H9 (cell line): Measurements from ENCODE around the gene UGT2B11. TPM values are rescaled to one million over a fixed set of nuclear protein-coding genes. Genes with fewer than 3 reads are reported as not detected.
"Not testable (repeated sequence)": the region's sequence is repeated elsewhere in the genome, so short reads cannot be mapped to it uniquely, and the experiment has no call there.

Source experiments
- DNase-seq: peaks from one replicate; pipeline ENCODE4 v3.0.0-alpha.2; 2017
- H2AFZ ChIP-seq: one replicate; pipeline ENCODE4 v1.6.1; 2013; ENCODE audit warnings: mild to moderate bottlenecking, low read length, control low read depth, moderate library complexity
- H2AK5ac ChIP-seq: 2 replicates; pipeline ENCODE4 v1.6.1; 2013; ENCODE audit warnings: low read length, control low read depth, mixed read lengths; ENCODE audit not compliant: insufficient read length
- H2BK120ac ChIP-seq: one replicate; pipeline ENCODE4 v1.6.1; 2013; ENCODE audit warnings: low read depth, mild to moderate bottlenecking, low read length, control low read depth, inconsistent platforms; ENCODE audit not compliant: poor library complexity, severe bottlenecking
- H2BK12ac ChIP-seq: 2 replicates; pipeline ENCODE4 v1.6.1; 2013; ENCODE audit warnings: low read length, control low read depth, mixed read lengths, low read depth; ENCODE audit not compliant: insufficient read length
- H2BK15ac ChIP-seq: 2 replicates; pipeline ENCODE4 v1.6.1; 2013; ENCODE audit warnings: low read depth, low read length, control low read depth
- H2BK20ac ChIP-seq: one replicate; pipeline ENCODE4 v1.6.1; 2013; ENCODE audit warnings: low read depth, mild to moderate bottlenecking, low read length, control low read depth, inconsistent platforms; ENCODE audit not compliant: poor library complexity, severe bottlenecking
- H2BK5ac ChIP-seq: 2 replicates; pipeline ENCODE4 v1.6.1; 2013; ENCODE audit warnings: low read length, control low read depth, mixed read lengths; ENCODE audit not compliant: insufficient read length
- H3K14ac ChIP-seq: 2 replicates; pipeline ENCODE4 v1.6.1; 2013; ENCODE audit warnings: low read length, control low read depth; ENCODE audit not compliant: insufficient read depth
- H3K18ac ChIP-seq: 2 replicates; pipeline ENCODE4 v1.6.1; 2013; ENCODE audit warnings: low read depth, mild to moderate bottlenecking, mixed read lengths, low read length, control low read depth; ENCODE audit not compliant: insufficient read length
- H3K23ac ChIP-seq: 2 replicates; pipeline ENCODE4 v1.6.1; 2013; ENCODE audit warnings: low read length, control low read depth, mixed read lengths, low read depth; ENCODE audit not compliant: insufficient read length
- H3K23me2 ChIP-seq: 2 replicates; pipeline ENCODE4 v1.6.1; 2013; ENCODE audit warnings: low read depth, mild to moderate bottlenecking, mixed read lengths, low read length, control low read depth; ENCODE audit not compliant: insufficient read length, poor library complexity, severe bottlenecking
- H3K27ac ChIP-seq: 2 replicates; pipeline ENCODE4 v1.5.1; 2013; ENCODE audit warnings: low read length, control low read depth, mixed read lengths, low read depth; ENCODE audit not compliant: insufficient read length
- H3K27me3 ChIP-seq: 2 replicates; pipeline ENCODE4 v1.6.1; 2013; ENCODE audit warnings: low read length, control low read depth, inconsistent platforms; ENCODE audit not compliant: insufficient read depth
- H3K4ac ChIP-seq: 2 replicates; pipeline ENCODE4 v1.6.1; 2013; ENCODE audit warnings: low read depth, mild to moderate bottlenecking, control low read depth, inconsistent platforms, low read length, moderate library complexity
- H3K4me1 ChIP-seq: 2 replicates; pipeline ENCODE4 v1.6.1; 2013; ENCODE audit warnings: low read length, control low read depth, inconsistent platforms; ENCODE audit not compliant: insufficient read depth
- H3K4me2 ChIP-seq: 2 replicates; pipeline ENCODE4 v1.6.1; 2013; ENCODE audit warnings: low read length, control low read depth, mixed read lengths; ENCODE audit not compliant: insufficient read length, insufficient read depth
- H3K56ac ChIP-seq: 2 replicates; pipeline ENCODE4 v1.6.1; 2013; ENCODE audit warnings: low read depth, mild to moderate bottlenecking, mixed read lengths, low read length, control low read depth; ENCODE audit not compliant: insufficient read length
- H3K79me1 ChIP-seq: 2 replicates; pipeline ENCODE4 v1.6.1; 2013; ENCODE audit warnings: low read depth, mild to moderate bottlenecking, moderate library complexity, low read length, control low read depth, inconsistent platforms; ENCODE audit not compliant: insufficient read depth, poor library complexity, severe bottlenecking
- H3K79me2 ChIP-seq: 2 replicates; pipeline ENCODE4 v1.6.1; 2013; ENCODE audit warnings: low read length, control low read depth, inconsistent platforms; ENCODE audit not compliant: insufficient read depth
- H3K9ac ChIP-seq: 2 replicates; pipeline ENCODE4 v1.6.1; 2013; ENCODE audit warnings: low read length, control low read depth, mixed read lengths; ENCODE audit not compliant: insufficient read length; ENCODE audit errors: extremely low read depth
- H3K9me3 ChIP-seq: one replicate; pipeline ENCODE4 v1.6.1; 2013; ENCODE audit warnings: low read depth, low read length, inconsistent platforms; ENCODE audit not compliant: control insufficient read depth
- H3T11ph ChIP-seq: one replicate; pipeline ENCODE4 v1.6.1; 2013; ENCODE audit warnings: mild to moderate bottlenecking, low read length, control low read depth, inconsistent platforms
- H4K20me1 ChIP-seq: one replicate; pipeline ENCODE4 v1.6.1; 2013; ENCODE audit not compliant: control insufficient read depth, insufficient read length, insufficient read depth
- H4K5ac ChIP-seq: 2 replicates; pipeline ENCODE4 v1.6.1; 2013; ENCODE audit warnings: low read depth, mild to moderate bottlenecking, mixed read lengths, low read length, control low read depth; ENCODE audit not compliant: insufficient read length
- H4K8ac ChIP-seq: replicated peaks from 2 replicates; pipeline ENCODE4 v1.6.1; 2013; ENCODE audit warnings: low read length, control low read depth, mixed read lengths, low read depth; ENCODE audit not compliant: insufficient read length
- H4K91ac ChIP-seq: 2 replicates; pipeline ENCODE4 v1.6.1; 2013; ENCODE audit warnings: low read depth, mild to moderate bottlenecking, moderate library complexity, mixed read lengths, low read length, control low read depth; ENCODE audit not compliant: insufficient read length
- H3K27ac Mint-ChIP-seq, 3 experiments: 2 replicates in 2 of 3; 3 replicates in 1 of 3; pipeline ENCODE4 v1.8.0; 2020 to 2021; ENCODE audit warnings: mixed read lengths in 3 of 3, mild to moderate bottlenecking in 1 of 3, moderate library complexity in 1 of 3
- H3K27me3 Mint-ChIP-seq: 2 replicates; pipeline ENCODE4 v1.8.0; 2021; ENCODE audit warnings: low read depth, mild to moderate bottlenecking, moderate library complexity, mixed read lengths
- H3K36me3 Mint-ChIP-seq, 3 experiments: 2 replicates in 2 of 3; 3 replicates in 1 of 3; pipeline ENCODE4 v1.8.0; 2020 to 2021; ENCODE audit warnings: low read depth in 3 of 3, mixed read lengths in 3 of 3; ENCODE audit not compliant: insufficient read depth in 1 of 3
- H3K4me1 Mint-ChIP-seq, 2 experiments: 2 replicates each; pipeline ENCODE4 v1.8.0; 2020; ENCODE audit warnings: mixed read lengths in 2 of 2
- H3K4me3 Mint-ChIP-seq, 2 experiments: 2 replicates in 1 of 2; 3 replicates in 1 of 2; pipeline ENCODE4 v1.8.0; 2020 to 2021; ENCODE audit warnings: mild to moderate bottlenecking in 2 of 2, mixed read lengths in 2 of 2, moderate library complexity in 1 of 2
- H3K9me3 Mint-ChIP-seq, 2 experiments: 2 replicates in 1 of 2; 3 replicates in 1 of 2; pipeline ENCODE4 v1.8.0; 2020; ENCODE audit warnings: mild to moderate bottlenecking in 2 of 2, mixed read lengths in 2 of 2, moderate library complexity in 1 of 2
- WGBS: extraction: QIAGEN DNeasy Blood & Tissue Kit; methylation state at CpG from one replicate; pipeline ENCODE4 v1.1.7; 2013; ENCODE audit warnings: missing lambda C conversion rate, low lambda C conversion rate, mixed read lengths; ENCODE audit not compliant: insufficient read length; ENCODE audit errors: extremely low coverage; 5-methylcytosine and 5-hydroxymethylcytosine counted together
- total RNA-seq: library from RNA; stranded (reverse); gene quantifications from 2 replicates; pipeline ENCODE4 v1.2.1, GENCODE V29; 2021

Gene UGT2B11
- total RNA-seq, 1 experiment from 2014 or later = not detected

DNA sequence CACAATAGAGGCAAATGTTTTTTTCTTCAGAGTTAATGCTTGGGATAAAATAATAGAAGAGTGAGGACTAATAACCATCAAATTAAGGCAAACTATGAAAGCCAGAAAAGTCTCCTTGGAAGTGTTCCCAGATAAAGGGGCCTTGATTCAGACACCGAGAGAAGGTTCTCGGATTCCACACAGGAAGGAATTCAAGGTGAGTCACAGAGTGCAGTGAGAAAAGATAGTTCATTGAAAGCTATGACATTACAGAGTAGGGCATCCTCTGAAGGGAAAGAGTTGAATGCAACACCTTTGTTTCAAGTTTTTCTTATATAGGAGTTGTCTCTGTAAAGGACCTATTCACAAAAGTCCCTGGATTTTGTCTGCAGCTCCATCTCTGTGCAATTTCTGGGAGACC is 3.9 kb upstream of the UGT2B11 start:
- not testable (repeated sequence) for H3K23ac ChIP-seq, H3K4me3 Mint-ChIP-seq, H3T11ph ChIP-seq, H3K9me3 Mint-ChIP-seq, H3K9me3 ChIP-seq, H3K23me2 ChIP-seq, H4K8ac ChIP-seq, H4K5ac ChIP-seq, H4K91ac ChIP-seq, H4K20me1 ChIP-seq, H2BK120ac ChIP-seq, H2BK5ac ChIP-seq, H2AK5ac ChIP-seq, H3K4ac ChIP-seq, H2BK15ac ChIP-seq, H3K27ac ChIP-seq, H3K27me3 Mint-ChIP-seq, H3K79me1 ChIP-seq, H3K36me3 Mint-ChIP-seq, H2BK20ac ChIP-seq, H3K4me2 ChIP-seq, H3K56ac ChIP-seq, H3K27ac Mint-ChIP-seq, H3K4me1 ChIP-seq, H3K4me1 Mint-ChIP-seq, H3K79me2 ChIP-seq, H3K27me3 ChIP-seq, DNase-seq, H2BK12ac ChIP-seq, H3K14ac ChIP-seq, H3K18ac ChIP-seq, H2AFZ ChIP-seq, H3K9ac ChIP-seq
- no CpG with 5 or more reads among the region's 2 CpGs for WGBS
